K562 (cell line): ENCODE data around the gene IFITM2. TPM values are rescaled to one million over a fixed set of nuclear protein-coding genes. Genes with fewer than 3 reads are reported as not detected.
A peak's percentile ranks its signal among the peaks of the same experiment; 100 is the strongest.

Experiments used
- ATF7 ChIP-seq: fragments of 450-650 bp; IDR thresholded peaks from 2 replicates; pipeline ENCODE4 v1.7.1; 2014; ENCODE audit warnings: mild to moderate bottlenecking, moderate library complexity
- CBX1 ChIP-seq: sonication (generic); IDR thresholded peaks from 2 replicates; pipeline ENCODE4 v1.6.1; 2016; ENCODE audit warnings: antibody characterized with exemption, low read depth, mild to moderate bottlenecking
- CHD1 ChIP-seq: fragments of 200-600 bp; sonication (generic); IDR thresholded peaks from one replicate; pipeline ENCODE4 v1.6.1; 2012; ENCODE audit warnings: mild to moderate bottlenecking, moderate library complexity, low read length, inconsistent platforms
- ELK3 ChIP-seq: fragments of 450-650 bp; formaldehyde crosslinking; IDR thresholded peaks from 2 replicates; pipeline ENCODE4 v1.4.0; 2020; ENCODE audit warnings: mild to moderate bottlenecking
- EZH2 ChIP-seq: IDR thresholded peaks from 2 replicates; pipeline ENCODE4 v1.6.1; 2012; ENCODE audit warnings: low read depth, mild to moderate bottlenecking, inconsistent platforms, low read length, borderline replicate concordance
- FOSL1 ChIP-seq: fragments of 200-800 bp; sonication (Bioruptor generic); conservative IDR thresholded peaks from 2 replicates; pipeline ENCODE4 v1.6.1; 2016; ENCODE audit warnings: missing genetic modification characterization, missing compliant biosample characterization
- HNRNPLL ChIP-seq: fragments of 200-400 bp; formaldehyde crosslinking; IDR thresholded peaks from 2 replicates; pipeline ENCODE4 v1.6.1; 2017; ENCODE audit warnings: low read length, low read depth, mild to moderate bottlenecking; ENCODE audit not compliant: poor library complexity, severe bottlenecking
- ILK ChIP-seq: fragments of 450-650 bp; IDR thresholded peaks from 2 replicates; pipeline ENCODE4 v1.6.1; 2016; ENCODE audit warnings: missing genetic modification characterization, low read depth, mild to moderate bottlenecking, missing compliant biosample characterization, moderate library complexity, borderline replicate concordance
- KDM1A ChIP-seq, 2 experiments: fragments of 450-650 bp; IDR thresholded peaks; 2 replicates each; pipeline ENCODE4 v1.6.1; 2016; ENCODE audit warnings: mild to moderate bottlenecking in 2 of 2
- KDM4B ChIP-seq, 2 experiments: fragments of 450-650 bp in 1 of 2; sonication (generic) in 1 of 2; IDR thresholded peaks; 2 replicates each; pipeline ENCODE4 v1.6.1; 2016 to 2017; ENCODE audit warnings: borderline replicate concordance in 2 of 2, antibody characterized with exemption in 1 of 2, low read depth in 1 of 2, mild to moderate bottlenecking in 1 of 2
- L3MBTL2 ChIP-seq: fragments of 450-650 bp; IDR thresholded peaks from 2 replicates; pipeline ENCODE4 v1.6.1; 2016; ENCODE audit warnings: mild to moderate bottlenecking, moderate library complexity
- POLR3A ChIP-seq: IDR thresholded peaks from 2 replicates; pipeline ENCODE4 v1.6.1; 2011; ENCODE audit warnings: borderline replicate concordance, mild to moderate bottlenecking, moderate library complexity; ENCODE audit not compliant: insufficient read length, insufficient read depth; ENCODE audit errors: extremely low read depth
- RBFOX2 ChIP-seq: fragments of 200-400 bp; formaldehyde crosslinking; IDR thresholded peaks from 2 replicates; pipeline ENCODE4 v1.6.1; 2017; ENCODE audit warnings: low read depth, mild to moderate bottlenecking, low read length, moderate library complexity
- SMAD3 ChIP-seq: fragments of 450-650 bp; formaldehyde crosslinking; conservative IDR thresholded peaks from 2 replicates; pipeline ENCODE4 v1.4.0; 2020; ENCODE audit warnings: mild to moderate bottlenecking
- TOE1 ChIP-seq, 2 experiments: fragments of 450-650 bp in 1 of 2; sonication (generic) in 1 of 2; formaldehyde crosslinking in 1 of 2; IDR thresholded peaks; 2 replicates each; pipeline versions ENCODE4 v1.7.1 to v1.8.0; 2016 to 2022; ENCODE audit warnings: borderline replicate concordance in 2 of 2, mild to moderate bottlenecking in 2 of 2, antibody characterized with exemption in 1 of 2, inconsistent platforms in 1 of 2, low read depth in 1 of 2, missing genetic modification reagents in 1 of 2, moderate library complexity in 1 of 2
- WHSC1 ChIP-seq: IDR thresholded peaks from one replicate; pipeline ENCODE4 v1.6.1; 2012; ENCODE audit warnings: low read length, control low read depth, inconsistent platforms
- ZFP1 ChIP-seq: fragments of 450-650 bp; formaldehyde crosslinking; IDR thresholded peaks from 2 replicates; pipeline ENCODE4 v1.4.0; 2020; ENCODE audit warnings: mild to moderate bottlenecking, mixed read lengths
- ZFX ChIP-seq: sonication (generic); formaldehyde crosslinking; IDR thresholded peaks from 2 replicates; pipeline ENCODE4 v1.8.0; 2022; ENCODE audit warnings: mild to moderate bottlenecking, missing genetic modification reagents, moderate library complexity
- ZNF165 ChIP-seq: fragments of 250-450 bp; sonication (Bioruptor Pico); IDR thresholded peaks from 2 replicates; pipeline ENCODE4 v1.4.0; 2020; ENCODE audit warnings: borderline replicate concordance
- ZNF175 ChIP-seq: fragments of 200-800 bp; sonication (Bioruptor generic); IDR thresholded peaks from 2 replicates; pipeline ENCODE4 v1.6.1; 2016; ENCODE audit warnings: low read depth, mild to moderate bottlenecking, missing genetic modification characterization, missing compliant biosample characterization
- ZNF589 ChIP-seq: fragments of 200-800 bp; sonication (Bioruptor generic); IDR thresholded peaks from 2 replicates; pipeline ENCODE4 v1.6.1; 2016; ENCODE audit warnings: low read depth, missing genetic modification characterization, missing compliant biosample characterization
- polyA plus RNA-seq, 8 experiments: library from polyadenylated mRNA; depleted of rRNA in 4 of 8; stranded (reverse) in 5 of 8; unstranded in 3 of 8; fragments of >200 nt; fragmentation: Nextera tagmentation in 2 of 8; fragmentation: Illumina TruSeq in 1 of 8; extraction: Ambion mirVana in 2 of 8; extraction: Trizol in 1 of 8; gene quantifications; 2 replicates each; pipeline versions ENCODE4 v1.2.1 to v1.2.3, GENCODE V29; 2011 to 2014; ENCODE audit warnings: inconsistent platforms in 1 of 8, missing spikeins in 1 of 8
- total RNA-seq, 7 experiments: library from RNA; depleted of rRNA in 6 of 7; stranded (reverse); fragments of >200 nt in 6 of 7; fragmentation: Illumina TruSeq in 2 of 7; extraction: Trizol in 2 of 7; gene quantifications; 2 replicates each; pipeline versions ENCODE4 v1.2.1 to v1.2.3, GENCODE V29; 2011 to 2021; ENCODE audit warnings: low replicate concordance in 1 of 7
- TF ChIP-seq, protein P1 (sequence below): fragments of 200-800 bp; sonication (Bioruptor generic); IDR thresholded peaks from 2 replicates; pipeline ENCODE4 v1.6.1; 2017; ENCODE audit warnings: missing genetic modification characterization, missing compliant biosample characterization
- TF ChIP-seq, protein P2 (sequence below): fragments of 250-450 bp; sonication (Bioruptor Pico); IDR thresholded peaks from 2 replicates; pipeline ENCODE4 v1.8.0; 2021; ENCODE audit warnings: mild to moderate bottlenecking, moderate library complexity

The IFITM2 gene
- total and polyA plus RNA-seq, 9 of the 15 experiments (the other 6 are each of a cell fraction or from before 2014, with no cell fraction given) = 52.8 to 4,872 (median 356) TPM

DNA sequence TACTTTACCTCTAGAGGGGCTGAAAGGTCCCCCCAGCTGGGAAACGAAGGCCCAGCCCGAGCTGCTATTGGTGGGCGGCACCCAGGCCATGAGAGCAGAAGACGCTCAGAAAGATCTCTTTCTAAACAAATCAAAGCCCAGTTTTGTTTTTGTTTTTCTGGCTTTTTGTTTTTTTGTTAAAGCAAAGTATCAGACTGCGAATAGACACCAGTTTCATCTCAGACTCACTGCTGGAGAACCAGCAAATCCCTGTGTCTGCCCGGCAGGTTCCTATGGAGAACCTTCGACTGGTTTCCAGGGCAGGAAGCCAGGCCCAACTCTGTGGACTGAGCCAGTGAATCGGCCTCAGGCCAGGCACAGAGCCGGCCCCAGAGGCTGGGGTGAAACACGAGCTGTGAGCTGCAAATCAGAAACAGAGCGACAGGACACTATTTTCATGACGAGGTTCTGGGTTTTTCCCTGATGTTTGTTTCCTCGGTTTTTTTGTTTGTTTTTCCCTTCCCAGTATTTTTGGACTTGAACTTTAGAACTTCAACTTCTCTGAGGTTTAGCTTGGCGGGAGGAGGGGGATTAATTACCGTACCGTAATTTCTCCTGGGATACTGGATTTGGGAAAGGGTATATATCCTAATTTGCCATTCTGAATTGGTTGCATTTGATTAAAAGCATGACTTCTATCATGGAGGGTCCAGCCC is 45.7 kb downstream of the IFITM2 start (continued):
- TF ChIP-seq CBX1 (no peak), RBFOX2 (no peak), ELK3 (CRISPR knock-in tag) (no peak), TOE1 (IDR thresholded peaks at IDR 0.05; ENCODE audit: borderline replicate concordance) (no peak), TOE1 (CRISPR knock-in tag; IDR thresholded peaks at IDR 0.05; ENCODE audit: borderline replicate concordance, low read depth) (no peak), ZNF589 (CRISPR knock-in tag) (no peak), POLR3A (no peak), FOSL1 (0 out of 2 replicates have a peak, but pooled peaks have one; percentile 25), KDM1A (IDR thresholded peaks at IDR 0.05) (0 out of 4 replicates have a peak, but pooled peaks of 1 of the 2 experiments have one; percentile 16), ZFP1 (CRISPR knock-in tag) (0 out of 2 replicates have a peak, but pooled peaks have one; percentile 23), KDM4B (IDR thresholded peaks at IDR 0.05; ENCODE audit: borderline replicate concordance in 2 of 2, low read depth in 1 of 2) (no peak), ILK (tag) (no peak), CHD1 (no peak), SMAD3 (CRISPR knock-in tag) (no peak), ZNF165 (CRISPR knock-in tag) (0 out of 2 replicates have a peak, but pooled peaks have one; percentile 26), EZH2 (no peak), ATF7 (no peak), ZFX (CRISPR knock-in tag) (peak; percentile 73), HNRNPLL (no peak), WHSC1 (no peak), ZNF175 (CRISPR knock-in tag) (peak; percentile 79; the same call in 1 of the 2 replicates), L3MBTL2 (peak; percentile 86)
- TF ChIP-seq, protein P1, sequence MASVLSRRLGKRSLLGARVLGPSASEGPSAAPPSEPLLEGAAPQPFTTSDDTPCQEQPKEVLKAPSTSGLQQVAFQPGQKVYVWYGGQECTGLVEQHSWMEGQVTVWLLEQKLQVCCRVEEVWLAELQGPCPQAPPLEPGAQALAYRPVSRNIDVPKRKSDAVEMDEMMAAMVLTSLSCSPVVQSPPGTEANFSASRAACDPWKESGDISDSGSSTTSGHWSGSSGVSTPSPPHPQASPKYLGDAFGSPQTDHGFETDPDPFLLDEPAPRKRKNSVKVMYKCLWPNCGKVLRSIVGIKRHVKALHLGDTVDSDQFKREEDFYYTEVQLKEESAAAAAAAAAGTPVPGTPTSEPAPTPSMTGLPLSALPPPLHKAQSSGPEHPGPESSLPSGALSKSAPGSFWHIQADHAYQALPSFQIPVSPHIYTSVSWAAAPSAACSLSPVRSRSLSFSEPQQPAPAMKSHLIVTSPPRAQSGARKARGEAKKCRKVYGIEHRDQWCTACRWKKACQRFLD (CRISPR knock-in tag) = no peak
- TF ChIP-seq, protein P2, sequence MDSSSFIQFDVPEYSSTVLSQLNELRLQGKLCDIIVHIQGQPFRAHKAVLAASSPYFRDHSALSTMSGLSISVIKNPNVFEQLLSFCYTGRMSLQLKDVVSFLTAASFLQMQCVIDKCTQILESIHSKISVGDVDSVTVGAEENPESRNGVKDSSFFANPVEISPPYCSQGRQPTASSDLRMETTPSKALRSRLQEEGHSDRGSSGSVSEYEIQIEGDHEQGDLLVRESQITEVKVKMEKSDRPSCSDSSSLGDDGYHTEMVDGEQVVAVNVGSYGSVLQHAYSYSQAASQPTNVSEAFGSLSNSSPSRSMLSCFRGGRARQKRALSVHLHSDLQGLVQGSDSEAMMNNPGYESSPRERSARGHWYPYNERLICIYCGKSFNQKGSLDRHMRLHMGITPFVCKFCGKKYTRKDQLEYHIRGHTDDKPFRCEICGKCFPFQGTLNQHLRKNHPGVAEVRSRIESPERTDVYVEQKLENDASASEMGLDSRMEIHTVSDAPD = no peak
